Stimulated activated CD4-positive, alpha-beta T cell treated with anti-CD3 and anti-CD28 coated beads, Interleukin-15, amount 100 ng/mL, for 24 hours (primary cell): ENCODE measurements around the gene ABCC6.
"Not testable (repeated sequence)": the region's sequence is repeated elsewhere in the genome, so short reads cannot be mapped to it uniquely, and the experiment has no call there.

Experiments
- DNase-seq: peaks from one replicate; pipeline ENCODE4 v3.0.0-alpha.2; 2020

ABCC6 gene

GRCh38 chr16:16158741-16159374 is 64.4 kb downstream of the ABCC6 start:
- DNase-seq, result no peak

- no peak for DNase-seq
Observed at GRCh38 chr16:16158082-16158658, 65.1 kb downstream of the ABCC6 start.

- no peak for DNase-seq
Observed at GRCh38 chr16:16157166-16157565, 66.1 kb downstream of the ABCC6 start.

GRCh38 chr16:16155234-16155633 is 68.1 kb downstream of the ABCC6 start:
- DNase-seq, result no peak

GRCh38 chr16:16154281-16154951 is 68.9 kb downstream of the ABCC6 start:
- DNase-seq, result no peak

- not testable (repeated sequence) for DNase-seq
Observed at GRCh38 chr16:16153000-16153399, 70.3 kb downstream of the ABCC6 start.

GRCh38 chr16:16151315-16151714 is 72.0 kb downstream of the ABCC6 start:
- no peak for DNase-seq

- no peak for DNase-seq
Observed at GRCh38 chr16:16150878-16151152, 72.5 kb downstream of the ABCC6 start.

- DNase-seq, result no peak
Observed at GRCh38 chr16:16150117-16150877, 73.0 kb downstream of the ABCC6 start.

GRCh38 chr16:16149710-16150116 is 73.6 kb downstream of the ABCC6 start:
- DNase-seq, result no peak

GRCh38 chr16:16148755-16149154 is 74.5 kb downstream of the ABCC6 start:
- DNase-seq, result no peak

- DNase-seq, result not testable (repeated sequence)
Observed at GRCh38 chr16:16148000-16148599, 75.2 kb downstream of the ABCC6 start.

- DNase-seq, result no peak
Observed at GRCh38 chr16:16147316-16147999, 75.8 kb downstream of the ABCC6 start.

- no peak for DNase-seq
Observed at GRCh38 chr16:16146380-16147315, 76.6 kb downstream of the ABCC6 start.

GRCh38 chr16:16145286-16145685 is 78.0 kb downstream of the ABCC6 start:
- DNase-seq, result no peak

- no peak for DNase-seq
Observed at GRCh38 chr16:16144416-16144815, 78.9 kb downstream of the ABCC6 start.

- no peak for DNase-seq
Observed at GRCh38 chr16:16143931-16144330, 79.4 kb downstream of the ABCC6 start.

- no peak for DNase-seq
Observed at GRCh38 chr16:16143038-16143763, 80.1 kb downstream of the ABCC6 start.

- no peak for DNase-seq
Observed at GRCh38 chr16:16141784-16142396, 81.4 kb downstream of the ABCC6 start.

- no peak for DNase-seq
Observed at GRCh38 chr16:16141141-16141540, 82.2 kb downstream of the ABCC6 start.

- no peak for DNase-seq
Observed at GRCh38 chr16:16140537-16140936, 82.8 kb downstream of the ABCC6 start.
